B cell (primary cell): ENCODE data around the gene EEF1A2. TPM values are rescaled to one million over a fixed set of nuclear protein-coding genes. Genes with fewer than 3 reads are reported as not detected.
A peak's percentile ranks its signal among the peaks of the same experiment; 100 is the strongest.

Experiments used
- ATAC-seq: fragments of 200-7000 bp; cut with Tn5 transposase; one replicate; pipeline ENCODE4 v1.10.0; 2021; ENCODE audit warnings: low read depth, mild to moderate bottlenecking, moderate number of reproducible peaks, moderate library complexity
- CTCF ChIA-PET: fragments of 350-600 bp; sonication (Branson Sonifier 250); formaldehyde crosslinking; loops from one replicate; lab custom pipeline; 2021; ENCODE audit warnings: antibody characterized with exemption, inconsistent platforms; lab: Charles Lee
- POLR2A ChIA-PET: fragments of 350-600 bp; sonication (Branson Sonifier 250); formaldehyde crosslinking; loops from one replicate; lab custom pipeline; 2021; ENCODE audit warnings: antibody characterized with exemption; lab: Charles Lee
- DNase-seq: peaks from one replicate; pipeline ENCODE4 v3.0.0; 2013
- H2AFZ ChIP-seq: 2 replicates; pipeline ENCODE4 v1.6.1; 2012; ENCODE audit warnings: mild to moderate bottlenecking, low read depth, low read length; ENCODE audit not compliant: insufficient read depth, poor library complexity, severe bottlenecking
- H3K27ac ChIP-seq, 2 donors: 1 replicate in 1 of 2; 2 replicates in 1 of 2; pipeline ENCODE4 v1.5.1; 2012 to 2013; ENCODE audit warnings: low read length in 2 of 2, mild to moderate bottlenecking in 2 of 2, moderate library complexity in 1 of 2
- H3K27me3 ChIP-seq, 4 experiments: fragments of 200-600 bp in 1 of 4; sonication (generic) in 1 of 4; replicated peaks in 1 of 4; 1 replicate in 2 of 4; 2 replicates in 2 of 4; pipeline versions ENCODE4 v1.6.1 to v1.7.0; 2013 to 2016; ENCODE audit warnings: low read length in 3 of 4, mild to moderate bottlenecking in 2 of 4, mixed read lengths in 1 of 4, moderate library complexity in 1 of 4; ENCODE audit not compliant: insufficient read depth in 4 of 4, control insufficient read depth in 3 of 4; ENCODE audit errors: control extremely low read depth in 1 of 4
- H3K36me3 ChIP-seq, 2 experiments: replicated peaks in 1 of 2; 1 replicate in 1 of 2; 2 replicates in 1 of 2; pipeline versions ENCODE4 v1.6.1 to v1.7.1; 2013; ENCODE audit warnings: low read length in 1 of 2; ENCODE audit not compliant: insufficient read depth in 2 of 2, control insufficient read depth in 1 of 2; ENCODE audit errors: control extremely low read depth in 1 of 2, extremely low read depth in 1 of 2
- H3K4me1 ChIP-seq, 2 donors: fragments of 200-600 bp in 1 of 2; sonication (generic) in 1 of 2; 1 replicate in 1 of 2; 2 replicates in 1 of 2; pipeline versions ENCODE4 v1.5.1 to v1.6.1; 2013 to 2017; ENCODE audit warnings: low read length in 2 of 2; ENCODE audit not compliant: control insufficient read depth in 2 of 2, insufficient read depth in 2 of 2
- H3K4me2 ChIP-seq: replicated peaks from 2 replicates; pipeline ENCODE3; 2012; ENCODE audit warnings: mild to moderate bottlenecking, low read depth, low read length; ENCODE audit not compliant: poor library complexity, severe bottlenecking
- H3K4me3 ChIP-seq, 5 experiments: fragments of 200-600 bp in 1 of 5; sonication (generic) in 1 of 5; 1 replicate in 3 of 5; 2 replicates in 2 of 5; pipeline versions ENCODE4 v1.5.1 to v1.7.0; 2011 to 2016; ENCODE audit warnings: low read length in 4 of 5, mild to moderate bottlenecking in 4 of 5, low read depth in 2 of 5, control low read depth in 1 of 5, moderate library complexity in 1 of 5; ENCODE audit not compliant: insufficient read depth in 1 of 5; ENCODE audit errors: control extremely low read depth in 1 of 5, extremely low read depth in 1 of 5
- H3K79me2 ChIP-seq: fragments of 200-600 bp; sonication (generic); one replicate; pipeline ENCODE4 v1.6.0; 2016; ENCODE audit warnings: low read length; ENCODE audit not compliant: control insufficient read depth, insufficient read depth
- H3K9ac ChIP-seq: fragments of 200-600 bp; sonication (generic); 2 replicates; pipeline ENCODE4 v1.6.1; 2017; ENCODE audit warnings: mild to moderate bottlenecking, low read length, moderate library complexity
- H3K9me3 ChIP-seq, 3 donors: one replicate each; pipeline versions ENCODE4 v1.6.1 to v1.7.1; 2013; ENCODE audit warnings: low read length in 2 of 3; ENCODE audit not compliant: control insufficient read depth in 2 of 3, insufficient read depth in 1 of 3; ENCODE audit errors: control extremely low read depth in 1 of 3
- H4K20me1 ChIP-seq: 2 replicates; pipeline ENCODE4 v1.6.0; 2012; ENCODE audit warnings: mild to moderate bottlenecking, low read length; ENCODE audit not compliant: insufficient read depth, control insufficient read depth, poor library complexity, severe bottlenecking
- H3K27ac Mint-ChIP-seq: one replicate; pipeline ENCODE4 v1.8.0; 2021; ENCODE audit warnings: mixed read lengths
- H3K27me3 Mint-ChIP-seq: one replicate; pipeline ENCODE4 v1.8.0; 2021; ENCODE audit warnings: mixed read lengths
- H3K4me1 Mint-ChIP-seq: one replicate; pipeline ENCODE4 v1.8.0; 2021; ENCODE audit warnings: mixed read lengths
- H3K4me3 Mint-ChIP-seq: one replicate; pipeline ENCODE4 v1.8.0; 2021; ENCODE audit warnings: mixed read lengths
- H3K9me3 Mint-ChIP-seq: one replicate; pipeline ENCODE4 v1.8.0; 2022; ENCODE audit warnings: mixed read lengths; ENCODE audit not compliant: insufficient read depth
- EZH2 ChIP-seq: IDR thresholded peaks from 2 replicates; pipeline ENCODE4 v1.6.1; 2012; ENCODE audit warnings: borderline replicate concordance, low read depth, mild to moderate bottlenecking, moderate library complexity, low read length; ENCODE audit not compliant: insufficient read depth, poor library complexity, severe bottlenecking
- WGBS: methylation state at CpG from one replicate; pipeline ENCODE4 v1.1.5; 2013; ENCODE audit warnings: missing lambda C conversion rate; ENCODE audit not compliant: insufficient coverage; 5-methylcytosine and 5-hydroxymethylcytosine counted together
- intact Hi-C: fragments of 100-400 bp; cut with micrococcal nuclease; formaldehyde crosslinking; loops from one replicate; pipeline ENCODE4 v1.10.0; 2022
- polyA plus RNA-seq: library from polyadenylated mRNA; depleted of rRNA; stranded (reverse); fragments of >200 nt; gene quantifications from 2 replicates; pipeline ENCODE4 v1.2.3, GENCODE V29; 2012
- total RNA-seq, 2 donors: library from RNA; stranded (reverse); fragments of 120-200 nt in 1 of 2; gene quantifications; 1 replicate in 1 of 2; 2 replicates in 1 of 2; pipeline versions ENCODE4 v1.2.3 to v1.2.4, GENCODE V29; 2013 to 2022
- TF ChIP-seq, protein P1 (sequence below): fragments of 200-600 bp; IDR thresholded peaks from one replicate; pipeline ENCODE4 v1.8.0; 2022; ENCODE audit warnings: antibody characterized with exemption, mild to moderate bottlenecking

The EEF1A2 gene
- total and polyA plus RNA-seq, 2 donors (not counting 1 experiment from before 2014, with no cell fraction given), result 2.2 to 2.9 TPM

DNA sequence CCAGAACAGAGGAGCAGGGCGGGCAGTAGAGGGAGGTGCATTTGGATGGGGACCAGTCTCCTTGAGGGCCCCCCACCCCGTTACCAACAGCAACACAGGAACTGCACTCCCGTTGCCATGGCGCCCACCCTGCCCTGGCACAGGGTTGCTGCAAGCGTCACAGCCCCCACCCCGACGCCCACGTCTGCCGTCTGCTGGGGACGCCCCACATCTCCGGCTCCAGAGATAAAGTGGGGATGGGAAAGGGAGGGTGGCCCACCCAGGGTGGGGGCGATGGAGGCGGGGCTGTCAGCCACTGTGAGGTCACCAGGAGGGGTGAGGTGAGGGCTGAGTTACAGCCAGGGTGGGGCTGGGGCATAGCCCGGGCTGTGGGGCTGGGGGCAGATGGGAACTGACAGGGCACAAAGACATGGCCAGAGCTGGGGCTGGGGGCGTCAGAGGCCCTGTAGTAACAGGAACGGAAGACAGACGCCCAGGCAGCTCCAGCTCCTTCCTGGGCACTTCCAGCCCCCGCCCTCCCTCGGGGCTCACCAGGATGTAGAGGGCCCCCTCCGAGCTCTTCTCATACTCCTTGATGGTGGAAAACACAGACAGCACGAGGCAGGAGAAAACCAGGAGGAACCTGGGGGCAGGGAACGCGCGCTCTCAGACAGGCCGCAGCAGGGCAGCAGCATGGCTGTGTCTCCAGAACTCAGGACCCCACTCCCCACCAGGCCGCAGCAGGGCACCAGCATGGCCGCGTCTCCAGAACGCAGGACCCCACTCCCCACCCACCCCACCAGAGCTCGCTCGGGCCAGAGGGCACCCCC, 52.5 kb downstream of the EEF1A2 start:
- H2AFZ ChIP-seq, result no peak overlapping the region
- peaks cover 5 to 22% of the 10 kb centered on the region in 2 donors for H3K4me1 ChIP-seq
- no peaks in the 10 kb centered on the region for H3K36me3 ChIP-seq
- Mint-ChIP-seq H3K9me3 (no peaks in the 10 kb centered on the region), H3K27ac (no peak overlapping the region), H3K4me1 (peaks cover 11% of the 10 kb centered on the region), H3K4me3 (no peak overlapping the region), H3K27me3 (peaks cover 15% of the 10 kb centered on the region)
- no peak overlapping the region for H3K4me3 ChIP-seq
- no peaks in the 10 kb centered on the region for H3K79me2 ChIP-seq
- POLR2A ChIA-PET, result no interaction called here
- peaks cover 0 to 16% (median 0%) of the 10 kb centered on the region in 3 donors for H3K9me3 ChIP-seq
- no peak overlapping the region for H3K9ac ChIP-seq
- no peaks in the 10 kb centered on the region for H4K20me1 ChIP-seq
- DNase-seq (no peak), ATAC-seq (no peak)
- CTCF ChIA-PET, result no interaction called here
- intact Hi-C loops, result no loop called here
- 71% methylated on average over 30 of the region's 31 CpGs for WGBS
- no peak overlapping the region for H3K4me2 ChIP-seq
- no peak overlapping the region for H3K27ac ChIP-seq
- TF ChIP-seq, protein P1, sequence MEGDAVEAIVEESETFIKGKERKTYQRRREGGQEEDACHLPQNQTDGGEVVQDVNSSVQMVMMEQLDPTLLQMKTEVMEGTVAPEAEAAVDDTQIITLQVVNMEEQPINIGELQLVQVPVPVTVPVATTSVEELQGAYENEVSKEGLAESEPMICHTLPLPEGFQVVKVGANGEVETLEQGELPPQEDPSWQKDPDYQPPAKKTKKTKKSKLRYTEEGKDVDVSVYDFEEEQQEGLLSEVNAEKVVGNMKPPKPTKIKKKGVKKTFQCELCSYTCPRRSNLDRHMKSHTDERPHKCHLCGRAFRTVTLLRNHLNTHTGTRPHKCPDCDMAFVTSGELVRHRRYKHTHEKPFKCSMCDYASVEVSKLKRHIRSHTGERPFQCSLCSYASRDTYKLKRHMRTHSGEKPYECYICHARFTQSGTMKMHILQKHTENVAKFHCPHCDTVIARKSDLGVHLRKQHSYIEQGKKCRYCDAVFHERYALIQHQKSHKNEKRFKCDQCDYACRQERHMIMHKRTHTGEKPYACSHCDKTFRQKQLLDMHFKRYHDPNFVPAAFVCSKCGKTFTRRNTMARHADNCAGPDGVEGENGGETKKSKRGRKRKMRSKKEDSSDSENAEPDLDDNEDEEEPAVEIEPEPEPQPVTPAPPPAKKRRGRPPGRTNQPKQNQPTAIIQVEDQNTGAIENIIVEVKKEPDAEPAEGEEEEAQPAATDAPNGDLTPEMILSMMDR, result no peak
- no peak for TF ChIP-seq EZH2
- peaks cover 0 to 28% (median 1%) of the 10 kb centered on the region in 4 experiments for H3K27me3 ChIP-seq

- ChIA-PET CTCF (interaction anchor here (0.9 kb wide), 1 partner anchor 51 kb away, joined by 5 read pairs; no protein-coding TSS in a partner anchor), POLR2A (no interaction called here)
- peaks cover 10 to 27% of the 10 kb centered on the region in 2 donors for H3K4me1 ChIP-seq
- no peak overlapping the region for H3K4me3 ChIP-seq
- Mint-ChIP-seq H3K4me1 (peaks cover 15% of the 10 kb centered on the region), H3K4me3 (peak overlapping the region; percentile 13), H3K27me3 (peaks cover 15% of the 10 kb centered on the region), H3K27ac (no peak overlapping the region), H3K9me3 (no peaks in the 10 kb centered on the region)
- 56% methylated on average over 15 of the region's 15 CpGs for WGBS
- peaks cover 0 to 36% (median 1%) of the 10 kb centered on the region in 4 experiments for H3K27me3 ChIP-seq
- H2AFZ ChIP-seq, result no peak overlapping the region
- no peaks in the 10 kb centered on the region for H4K20me1 ChIP-seq
- H3K9me3 ChIP-seq, result peaks cover 0 to 19% (median 0%) of the 10 kb centered on the region in 3 donors
- H3K4me2 ChIP-seq, result no peak overlapping the region
- H3K27ac ChIP-seq, result no peak overlapping the region
- no peaks in the 10 kb centered on the region for H3K79me2 ChIP-seq
- ATAC-seq (no peak), DNase-seq (no peak)
- H3K36me3 ChIP-seq, result no peaks in the 10 kb centered on the region
- no peak for TF ChIP-seq EZH2
- TF ChIP-seq, protein P1, result no peak
- H3K9ac ChIP-seq, result no peak overlapping the region
- intact Hi-C loops, result no loop called here
These were observed 53.7 kb downstream of the EEF1A2 start for GRCh38 chr20:63445075-63445734.
